Measurements from ENCODE around the gene UNK. TPM values are rescaled to one million over a fixed set of nuclear protein-coding genes. Genes with fewer than 3 reads are reported as not detected.

The UNK gene
- total and polyA plus RNA-seq, 2 donors (not counting 3 experiments of a cell fraction or from before 2014, with no cell fraction given) = 18.0 to 23.2 TPM

DNA sequence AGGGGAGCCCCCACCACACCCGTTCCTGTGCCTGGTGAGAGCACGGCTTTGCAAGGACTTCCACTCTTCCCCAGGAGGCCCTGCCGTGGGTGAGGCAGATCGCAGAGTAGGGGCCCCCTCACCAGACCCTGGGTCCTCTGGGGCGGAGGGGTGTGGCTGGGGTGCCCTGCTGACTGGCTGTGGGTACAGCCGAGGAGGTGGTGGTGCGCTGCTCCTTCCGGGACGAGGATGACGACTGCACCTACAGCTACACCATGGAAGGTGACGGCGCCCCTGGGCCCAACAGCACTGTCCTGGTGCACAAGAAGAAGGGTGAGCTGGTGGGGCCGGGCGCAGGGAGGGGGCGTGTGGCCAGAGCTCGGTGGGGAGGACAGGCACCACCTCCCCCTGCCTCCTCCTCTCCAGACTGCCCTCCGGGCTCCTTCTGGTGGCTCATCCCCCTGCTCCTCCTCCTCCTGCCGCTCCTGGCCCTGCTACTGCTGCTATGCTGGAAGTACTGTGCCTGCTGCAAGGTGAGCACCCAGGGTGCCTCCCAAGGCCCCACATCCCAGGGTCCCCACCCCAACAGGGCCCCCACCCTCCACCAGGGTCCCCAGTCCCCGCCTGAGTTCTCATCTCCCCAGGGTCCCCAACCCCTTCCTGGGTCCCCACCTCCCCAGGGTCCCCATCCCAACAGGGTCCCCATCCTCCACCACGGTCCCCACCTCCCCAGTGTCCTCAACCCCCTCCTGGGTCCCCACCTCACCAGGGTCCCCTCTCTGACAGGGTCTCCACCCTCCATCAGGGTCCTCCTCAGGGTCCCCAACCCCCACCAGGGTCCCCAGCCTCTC is 47.3 kb upstream of the UNK start:
- FAIRE-seq = no peak
- intact Hi-C loops (cut with micrococcal nuclease) (no loop called here), dilution Hi-C loops (cut with MboI; ENCODE audit: extremely low pct_ligation_motif_present, low sequenced_read_pairs) (no loop called here)
- Histone ChIP-seq H3K27me3 (ENCODE audit: control insufficient read depth in 2 of 2, insufficient read depth in 2 of 2, low read length in 2 of 2) (no peaks in the 10 kb centered on the region), H3K9ac (replicated peaks; ENCODE audit: extremely low read depth, insufficient read depth, low read length) (no peak overlapping the region), H2AFZ (ENCODE audit: low read depth, low read length) (no peak overlapping the region), H3K9me1 (replicated peaks; ENCODE audit: control insufficient read depth, extremely low read depth, insufficient read depth, low read length) (no peaks in the 10 kb centered on the region), H3K4me2 (ENCODE audit: insufficient read depth, low read length) (no peak overlapping the region), H3K79me2 (ENCODE audit: control insufficient read depth, insufficient read depth, low read length) (no peaks in the 10 kb centered on the region), H3K9me3 (replicated peaks; ENCODE audit: control insufficient read depth, insufficient read depth, low read length) (no peaks in the 10 kb centered on the region), H3K4me3 (replicated peaks in 1 of 3; ENCODE audit: insufficient read depth in 1 of 3, low read depth in 1 of 3, low read length in 3 of 3) (no peak overlapping the region), H3K4me1 (ENCODE audit: control insufficient read depth, extremely low read depth, insufficient read depth, low read length) (no peaks in the 10 kb centered on the region), H3K27ac (ENCODE audit: insufficient read depth, low read depth, low read length) (no peak overlapping the region), H4K20me1 (replicated peaks; ENCODE audit: control insufficient read depth, extremely low read depth, insufficient read depth, low read length) (no peaks in the 10 kb centered on the region), H3K36me3 (ENCODE audit: control insufficient read depth in 2 of 2, extremely low read depth in 1 of 2, insufficient read depth in 2 of 2, low read length in 2 of 2) (no peaks in the 10 kb centered on the region)
- DNase-seq (ENCODE audit: low read depth, low spot score) = no peak
- BruUV-seq (replicated peaks) = no TSS peak
- ChIA-PET POLR2A (no interaction called here), CTCF (interaction anchor here (0.8 to 5.9 kb wide), 11 partner anchors 8 to 117 kb away, joined by 3 to 35 read pairs (median 6); partner anchors contain the start of genes ITGB4 and SMIM5)
- TF ChIP-seq, protein P1, sequence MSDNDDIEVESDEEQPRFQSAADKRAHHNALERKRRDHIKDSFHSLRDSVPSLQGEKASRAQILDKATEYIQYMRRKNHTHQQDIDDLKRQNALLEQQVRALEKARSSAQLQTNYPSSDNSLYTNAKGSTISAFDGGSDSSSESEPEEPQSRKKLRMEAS (IDR thresholded peaks at IDR 0.05; ENCODE audit: insufficient read depth, insufficient read length) = no peak
- TF ChIP-seq MYC (IDR thresholded peaks at IDR 0.05; ENCODE audit: low read depth, low read length) (no peak), GATA2 (IDR thresholded peaks at IDR 0.05; ENCODE audit: insufficient read depth, insufficient read length, low read depth, low read length) (no peak), EZH2 (IDR thresholded peaks at IDR 0.05; ENCODE audit: borderline replicate concordance, low read depth, low read length, severe bottlenecking) (no peak), POLR2AphosphoS5 (IDR thresholded peaks at IDR 0.05; ENCODE audit: insufficient read depth, low read depth, low read length) (no peak)
